Cerebellar nuclear complex (tissue), 1 donor: ENCODE data around the gene WNT7A.

Experiments
- DNase-seq, 2 experiments: peaks; one replicate each; lab custom pipeline; 2025; lab: John Stamatoyannopoulos, UW

Gene WNT7A

GRCh38 chr3:13769422-13769821 lies 110.4 kb downstream of the WNT7A start:
- no peak for DNase-seq

GRCh38 chr3:13768453-13768852 lies 111.4 kb downstream of the WNT7A start:
- no peak for DNase-seq

- no peak for DNase-seq
Measured at GRCh38 chr3:13767896-13768295, 112.0 kb downstream of the WNT7A start.

- DNase-seq: no peak
Measured at GRCh38 chr3:13767030-13767429, 112.8 kb downstream of the WNT7A start.
